K562 (cell line): ENCODE results near the gene TSC22D3. TPM values are rescaled to one million over a fixed set of nuclear protein-coding genes. Genes with fewer than 3 reads are reported as not detected.

Experiments
- ATAC-seq: fragments of 200-7000 bp; cut with Tn5 transposase; 3 replicates; pipeline ENCODE4 v1.9.1; 2020; ENCODE audit warnings: moderate library complexity
- BruUV-seq: library from RNA; stranded (reverse); fragments of 400-500 nt; replicated peaks from 2 replicates; lab custom pipeline; 2021; lab: Mats Ljungman, UMichigan
- CTCF ChIA-PET: fragments of 300-600 bp; formaldehyde crosslinking; extraction: SDS; loops from one replicate; lab custom pipeline; 2021; ENCODE audit warnings: low intra/inter-chr PET ratio; lab: Yijun Ruan, JAX
- POLR2A ChIA-PET: fragments of 300-600, 350-650 bp; sonication (Branson Sonifier 250); formaldehyde crosslinking; extraction: SDS; loops from one replicate; lab custom pipeline; 2021; ENCODE audit warnings: antibody characterized with exemption, inconsistent platforms; lab: Yijun Ruan, JAX
- DNase-seq, 4 experiments: peaks; one replicate each; pipeline versions ENCODE4 v3.0.0 to v3.0.0-alpha.2; 2011 to 2018; ENCODE audit warnings: low spot score in 3 of 4, mixed read lengths in 3 of 4; ENCODE audit errors: extremely low read depth in 1 of 4
- FAIRE-seq: peaks from 2 replicates; lab custom pipeline; 2011; peaks lifted over from hg19 to GRCh38; lab: Jason Lieb, UNC
- H2AFZ ChIP-seq: 2 replicates; pipeline ENCODE4 v1.6.0; 2011; ENCODE audit warnings: low read depth, low read length, control low read depth, inconsistent platforms
- H3K27ac ChIP-seq: fragments of 200-600 bp; 3 replicates; pipeline ENCODE4 v1.8.0; 2011; ENCODE audit warnings: low read depth, mild to moderate bottlenecking, control low read depth, inconsistent platforms, low read length, moderate library complexity, mixed read lengths; ENCODE audit errors: extremely low read depth
- H3K27me3 ChIP-seq, 2 experiments: fragments of 300-600 bp in 1 of 2; 2 replicates in 1 of 2; 3 replicates in 1 of 2; pipeline versions ENCODE4 v1.6.0 to v1.8.0; 2011; ENCODE audit warnings: inconsistent platforms in 2 of 2, low read length in 2 of 2, mild to moderate bottlenecking in 1 of 2, mixed read lengths in 1 of 2, moderate library complexity in 1 of 2; ENCODE audit not compliant: control insufficient read depth in 2 of 2, insufficient read depth in 2 of 2
- H3K36me3 ChIP-seq: fragments of 300-600 bp; 3 replicates; pipeline ENCODE4 v1.8.0; 2011; ENCODE audit warnings: mild to moderate bottlenecking, low read length, inconsistent platforms; ENCODE audit not compliant: control insufficient read depth, insufficient read depth
- H3K4me1 ChIP-seq, 2 experiments: fragments of 200-600 bp in 1 of 2; replicated peaks in 1 of 2; 2 replicates in 1 of 2; 3 replicates in 1 of 2; pipeline versions ENCODE4 v1.5.1 to v1.8.0; 2011; ENCODE audit warnings: inconsistent platforms in 2 of 2, low read length in 2 of 2, mild to moderate bottlenecking in 1 of 2, mixed read lengths in 1 of 2, moderate library complexity in 1 of 2; ENCODE audit not compliant: control insufficient read depth in 2 of 2, insufficient read depth in 2 of 2
- H3K4me2 ChIP-seq: 2 replicates; pipeline ENCODE4 v1.6.1; 2011; ENCODE audit warnings: low read length, control low read depth, inconsistent platforms, mixed read lengths; ENCODE audit not compliant: insufficient read depth
- H3K4me3 ChIP-seq: fragments of 200-600 bp; sonication (generic), shearing (Covaris generic); 2 replicates; pipeline ENCODE4 v1.5.1; 2016; ENCODE audit warnings: control low read depth, inconsistent platforms
- H3K79me2 ChIP-seq: fragments of 200-600 bp; 3 replicates; pipeline ENCODE4 v1.8.0; 2011; ENCODE audit warnings: low read length, inconsistent platforms; ENCODE audit not compliant: control insufficient read depth, insufficient read depth
- H3K9ac ChIP-seq, 2 experiments: 2 replicates each; pipeline versions ENCODE4 v1.6.0 to v1.6.1; 2011; ENCODE audit warnings: low read depth in 2 of 2, low read length in 2 of 2, control low read depth in 1 of 2, inconsistent platforms in 1 of 2, mild to moderate bottlenecking in 1 of 2, mixed read lengths in 1 of 2; ENCODE audit not compliant: insufficient read depth in 1 of 2
- H3K9me1 ChIP-seq: one replicate; pipeline ENCODE4 v1.6.0; 2011; ENCODE audit warnings: inconsistent platforms, mild to moderate bottlenecking, low read length, moderate library complexity; ENCODE audit not compliant: control insufficient read depth, insufficient read depth
- H3K9me3 ChIP-seq: replicated peaks from 2 replicates; pipeline ENCODE4 v1.5.1; 2011; ENCODE audit warnings: low read depth, low read length, inconsistent platforms; ENCODE audit not compliant: control insufficient read depth, insufficient read depth
- H4K20me1 ChIP-seq: replicated peaks from 2 replicates; pipeline ENCODE4 v1.6.1; 2011; ENCODE audit warnings: low read length, inconsistent platforms, mixed read lengths; ENCODE audit not compliant: control insufficient read depth, insufficient read depth
- C11orf30 ChIP-seq: fragments of 450-650 bp; IDR thresholded peaks from 2 replicates; pipeline ENCODE4 v1.6.1; 2016; ENCODE audit warnings: low read depth, mild to moderate bottlenecking
- CTBP1 ChIP-seq: fragments of 450-650 bp; IDR thresholded peaks from 2 replicates; pipeline ENCODE4 v1.6.1; 2016; ENCODE audit warnings: borderline replicate concordance
- CTCF ChIP-seq, 3 experiments: IDR thresholded peaks in 2 of 3; conservative IDR thresholded peaks in 1 of 3; 2 replicates each; pipeline ENCODE4 v1.5.1; 2011 to 2012; ENCODE audit warnings: low read length in 3 of 3, mild to moderate bottlenecking in 3 of 3, control low read depth in 2 of 3, improper control_type of control experiment in 1 of 3, inconsistent platforms in 1 of 3, low read depth in 1 of 3, mixed read lengths in 1 of 3, moderate library complexity in 1 of 3; ENCODE audit not compliant: insufficient read depth in 2 of 3
- HDAC6 ChIP-seq: IDR thresholded peaks from 2 replicates; pipeline ENCODE4 v1.6.1; 2012; ENCODE audit warnings: low read depth, mild to moderate bottlenecking, control low read depth, inconsistent platforms, low read length, moderate library complexity
- MYC ChIP-seq, 2 experiments: fragments of 250-450 bp in 1 of 2; sonication (Bioruptor Pico) in 1 of 2; IDR thresholded peaks; 2 replicates each; pipeline versions ENCODE4 v1.5.1 to v1.6.1; 2012 to 2021; ENCODE audit warnings: low read depth in 2 of 2, borderline replicate concordance in 1 of 2, improper control_type of control experiment in 1 of 2, low read length in 1 of 2, mild to moderate bottlenecking in 1 of 2, moderate library complexity in 1 of 2
- NKRF ChIP-seq: fragments of 450-650 bp; IDR thresholded peaks from 2 replicates; pipeline ENCODE4 v1.6.1; 2016; ENCODE audit warnings: borderline replicate concordance
- SPI1 ChIP-seq: IDR thresholded peaks from 2 replicates; pipeline ENCODE4 v1.6.1; 2011; ENCODE audit warnings: low read depth, low read length, control low read depth, borderline replicate concordance
- SRSF7 ChIP-seq: fragments of 200-400 bp; formaldehyde crosslinking; optimal IDR thresholded peaks from 2 replicates; pipeline ENCODE3; 2017; ENCODE audit warnings: mild to moderate bottlenecking, low read depth, low read length
- USF1 ChIP-seq: sonication (generic); formaldehyde crosslinking; IDR thresholded peaks from 2 replicates; pipeline ENCODE4 v1.9.0; 2022; ENCODE audit warnings: mild to moderate bottlenecking, missing genetic modification reagents
- ZBTB5 ChIP-seq: fragments of 450-650 bp; IDR thresholded peaks from 2 replicates; pipeline ENCODE4 v1.6.1; 2017; ENCODE audit warnings: antibody characterized with exemption
- ZNF146 ChIP-seq: IDR thresholded peaks from one replicate; pipeline ENCODE4 v1.6.1; 2018; ENCODE audit warnings: missing compliant biosample characterization; ENCODE audit not compliant: unreplicated experiment
- ZNF282 ChIP-seq: sonication (generic); formaldehyde crosslinking; IDR thresholded peaks from 2 replicates; pipeline ENCODE4 v1.8.1; 2023; ENCODE audit warnings: missing genetic modification reagents
- ZNF3 ChIP-seq: fragments of 250-450 bp; sonication (Bioruptor Pico); IDR thresholded peaks from 2 replicates; pipeline ENCODE4 v1.5.0; 2021; ENCODE audit warnings: mild to moderate bottlenecking, moderate library complexity
- ZNF76 ChIP-seq: fragments of 250-450 bp; sonication (Bioruptor Pico); IDR thresholded peaks from 2 replicates; pipeline ENCODE4 v1.4.0; 2020; ENCODE audit warnings: mild to moderate bottlenecking, moderate library complexity, borderline replicate concordance
- ZNF785 ChIP-seq: fragments of 250-450 bp; sonication (Bioruptor Pico); IDR thresholded peaks from 2 replicates; pipeline ENCODE4 v1.4.0; 2020; ENCODE audit warnings: mild to moderate bottlenecking
- WGBS: fragments of 100-300 bp; shearing (Covaris generic); methylation state at CpG from one replicate; pipeline ENCODE4 v1.1.6; 2016; ENCODE audit warnings: low coverage, mixed read lengths; ENCODE audit not compliant: insufficient coverage; ENCODE audit errors: missing lambda C conversion rate; 5-methylcytosine and 5-hydroxymethylcytosine counted together
- in situ Hi-C: fragments of 300-500 bp; cut with MboI; formaldehyde crosslinking; loops from 4 replicates; pipeline ENCODE4 v1.15.0; 2018; ENCODE audit warnings: inconsistent platforms, mixed read lengths
- intact Hi-C: fragments of 100-400 bp; cut with micrococcal nuclease; formaldehyde crosslinking; loops from 2 replicates; pipeline ENCODE4 v1.14.2; 2022
- polyA plus RNA-seq, 8 experiments: library from polyadenylated mRNA; depleted of rRNA in 4 of 8; stranded (reverse) in 5 of 8; unstranded in 3 of 8; fragments of >200 nt; fragmentation: Nextera tagmentation in 2 of 8; fragmentation: Illumina TruSeq in 1 of 8; extraction: Ambion mirVana in 2 of 8; extraction: Trizol in 1 of 8; gene quantifications; 2 replicates each; pipeline versions ENCODE4 v1.2.1 to v1.2.3, GENCODE V29; 2011 to 2014; ENCODE audit warnings: inconsistent platforms in 1 of 8, missing spikeins in 1 of 8
- total RNA-seq, 7 experiments: library from RNA; depleted of rRNA in 6 of 7; stranded (reverse); fragments of >200 nt in 6 of 7; fragmentation: Illumina TruSeq in 2 of 7; extraction: Trizol in 2 of 7; gene quantifications; 2 replicates each; pipeline versions ENCODE4 v1.2.1 to v1.2.3, GENCODE V29; 2011 to 2021; ENCODE audit warnings: low replicate concordance in 1 of 7

Gene TSC22D3
- total and polyA plus RNA-seq, 9 of the 15 experiments (the other 6 are each of a cell fraction or from before 2014, with no cell fraction given), result 0.48 to 3.0 (median 0.87) TPM

- no peaks in the 10 kb centered on the region for H3K4me1 ChIP-seq
- intact Hi-C loops, result no loop called here
- ATAC-seq (no peak), FAIRE-seq (no peak), DNase-seq (no peak)
- H3K4me3 ChIP-seq, result no peak overlapping the region
- no peaks in the 10 kb centered on the region for H3K9me1 ChIP-seq
- ChIA-PET POLR2A (interaction anchor here (0.9 kb wide), 1 partner anchor 21 kb away, joined by 3 read pairs; no protein-coding TSS in a partner anchor), CTCF (no interaction called here)
- H3K27me3 ChIP-seq, result peaks cover 0 to 7% of the 10 kb centered on the region in 2 experiments; a peak in 1 of 5 replicates
- no peak overlapping the region for H2AFZ ChIP-seq
- no peaks in the 10 kb centered on the region for H3K79me2 ChIP-seq
- TF ChIP-seq SRSF7 (no peak), CTCF (IDR thresholded peaks at IDR 0.05 in 2 of 3, conservative IDR thresholded peaks at IDR 0.05 in 1 of 3; ENCODE audit: insufficient read depth in 2 of 3, low read depth in 1 of 3, low read length in 3 of 3) (no peak), C11orf30 (no peak), NKRF (no peak), ZNF282 (CRISPR knock-in tag) (no peak), USF1 (CRISPR knock-in tag) (no peak), ZNF3 (no peak), MYC (IDR thresholded peaks at IDR 0.05; ENCODE audit: low read depth, low read length) (no peak), MYC (CRISPR knock-in tag; IDR thresholded peaks at IDR 0.05; ENCODE audit: borderline replicate concordance, low read depth) (no peak), ZNF146 (no peak), ZBTB5 (no peak), ZNF785 (CRISPR knock-in tag) (no peak), SPI1 (no peak), ZNF76 (CRISPR knock-in tag) (no peak), HDAC6 (no peak), CTBP1 (no peak)
- no peak overlapping the region for H3K4me2 ChIP-seq
- no peaks in the 10 kb centered on the region for H3K9me3 ChIP-seq
- in situ Hi-C loops, result no loop called here
- WGBS, result no CpG with 5 or more reads among the region's 6 CpGs
- no peaks in the 10 kb centered on the region for H3K36me3 ChIP-seq
- no peaks in the 10 kb centered on the region for H4K20me1 ChIP-seq
- H3K27ac ChIP-seq, result no peak overlapping the region
- no TSS peak for BruUV-seq
- H3K9ac ChIP-seq, result no peak overlapping the region
Measured at GRCh38 chrX:107750263-107750662, 25.3 kb downstream of the TSC22D3 start.
